NB4 (cell line): ENCODE results near the gene ATL1.
"Not testable (repeated sequence)": the region's sequence is repeated elsewhere in the genome, so short reads cannot be mapped to it uniquely, and the experiment has no call there.

ENCODE experiments used
- DNase-seq: peaks from one replicate; pipeline ENCODE4 v3.0.0; 2010; ENCODE audit warnings: low read depth
- H3K4me3 ChIP-seq: one replicate; pipeline ENCODE4 v1.5.1; 2011; ENCODE audit warnings: mild to moderate bottlenecking, low read depth, low read length, moderate library complexity
- CTCF ChIP-seq: IDR thresholded peaks from one replicate; pipeline ENCODE4 v1.5.1; 2012; ENCODE audit warnings: low read depth, low read length
- MYC ChIP-seq: IDR thresholded peaks from 2 replicates; pipeline ENCODE4 v1.6.1; 2011; ENCODE audit warnings: low read depth, low read length
- POLR2A ChIP-seq: IDR thresholded peaks from 2 replicates; pipeline ENCODE4 v1.6.1; 2011; ENCODE audit warnings: mild to moderate bottlenecking; ENCODE audit not compliant: insufficient read length; ENCODE audit errors: extremely low read depth
- TF ChIP-seq, protein P1 (sequence below): IDR thresholded peaks from 2 replicates; pipeline ENCODE4 v1.6.1; 2011; ENCODE audit warnings: low read depth, low read length

ATL1 gene

GRCh38 chr14:50533806-50534205 is 26.1 kb upstream of the ATL1 start:
- TF ChIP-seq POLR2A: no peak
- no peak for TF ChIP-seq MYC
- no peak for TF ChIP-seq CTCF
- TF ChIP-seq, protein P1, sequence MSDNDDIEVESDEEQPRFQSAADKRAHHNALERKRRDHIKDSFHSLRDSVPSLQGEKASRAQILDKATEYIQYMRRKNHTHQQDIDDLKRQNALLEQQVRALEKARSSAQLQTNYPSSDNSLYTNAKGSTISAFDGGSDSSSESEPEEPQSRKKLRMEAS: no peak

DNA sequence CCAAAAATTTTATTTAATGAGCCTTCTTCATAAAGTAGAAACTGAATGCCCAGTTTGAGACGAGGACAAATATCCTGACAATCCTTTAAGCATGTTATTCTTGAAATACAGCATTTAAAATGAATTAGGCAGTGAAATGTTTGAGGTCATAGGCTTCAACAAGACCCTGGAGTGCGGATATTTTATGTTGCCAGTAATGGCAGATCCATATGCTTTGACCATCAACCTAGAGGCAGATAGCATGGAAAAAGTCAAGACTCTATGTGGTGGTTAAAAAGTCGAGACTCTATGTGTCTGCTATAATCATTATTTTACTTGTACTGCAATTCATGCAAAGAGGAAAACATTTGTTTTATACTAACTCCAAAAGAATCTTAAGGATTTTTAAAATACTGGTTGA is 25.5 kb upstream of the ATL1 start:
- TF ChIP-seq CTCF (no peak), POLR2A (no peak), MYC (no peak)
- TF ChIP-seq, protein P1: no peak
- H3K4me3 ChIP-seq: no peak overlapping the region
- DNase-seq: no peak

More at GRCh38 chr14:50533806-50534205, 26.1 kb upstream of the ATL1 start:
- no peak overlapping the region for H3K4me3 ChIP-seq
- DNase-seq: peak; percentile 25

DNA sequence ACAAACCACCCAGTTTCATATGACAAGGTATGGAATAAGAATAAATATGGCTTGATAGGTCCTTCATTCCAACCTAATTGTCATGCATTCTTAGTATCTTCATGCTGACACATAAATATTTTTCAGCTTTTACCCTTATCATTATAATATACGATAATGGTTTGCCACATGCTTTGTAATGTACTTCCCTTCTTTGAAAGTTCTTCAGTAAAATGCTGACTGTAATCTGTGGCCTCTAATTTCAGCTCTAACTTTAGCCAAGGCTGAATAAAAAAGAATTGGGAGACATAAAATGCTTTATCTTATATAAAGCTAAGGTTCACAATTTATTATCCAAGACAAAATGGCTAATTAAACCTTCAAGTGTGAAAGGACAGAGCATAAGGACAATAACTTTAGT is 24.9 kb upstream of the ATL1 start:
- TF ChIP-seq, protein P1: no peak
- no peak for TF ChIP-seq CTCF
- TF ChIP-seq POLR2A: no peak
- TF ChIP-seq MYC: no peak
- H3K4me3 ChIP-seq: no peak overlapping the region
- no peak for DNase-seq

DNA sequence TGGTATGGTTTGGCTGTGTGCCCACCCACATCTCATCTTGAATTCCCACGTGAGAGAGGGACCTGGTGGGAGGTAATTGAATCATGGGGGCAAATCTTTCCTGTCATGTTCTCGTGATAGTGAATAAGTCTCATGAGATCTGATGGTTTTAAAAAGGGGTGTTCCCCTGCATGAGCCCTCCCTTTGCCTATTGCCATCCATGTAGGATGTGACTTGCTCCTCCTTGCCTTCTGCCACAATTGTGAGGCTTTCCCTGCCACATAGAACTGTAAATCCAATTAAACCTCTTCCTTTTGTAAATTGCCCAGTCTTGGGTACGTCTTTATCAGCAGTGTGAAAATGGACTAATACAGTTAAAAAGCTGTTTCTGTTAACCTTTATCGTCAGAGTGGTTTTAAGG is 21.9 kb upstream of the ATL1 start:
- not testable (repeated sequence) for DNase-seq, H3K4me3 ChIP-seq

DNA sequence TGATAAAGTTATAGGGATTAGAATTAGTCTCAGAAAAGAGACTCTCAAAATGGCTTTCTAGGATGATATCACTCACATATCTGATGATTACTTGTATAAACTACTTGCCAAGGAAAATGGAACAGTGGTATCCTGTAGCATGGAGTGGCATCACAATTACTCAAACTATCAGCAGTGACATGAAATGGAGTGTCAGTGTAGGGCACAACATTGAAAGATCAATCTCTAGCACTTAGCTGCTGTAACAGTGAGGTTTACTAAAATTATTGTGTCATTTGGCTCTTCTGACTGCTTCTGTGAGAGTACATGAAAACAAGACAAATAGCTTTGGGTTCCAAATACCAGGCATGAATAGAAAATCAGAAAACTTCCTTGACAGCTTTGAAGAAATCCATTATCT is 20.9 kb upstream of the ATL1 start:
- DNase-seq: no peak
- no peak overlapping the region for H3K4me3 ChIP-seq
- TF ChIP-seq CTCF (no peak), POLR2A (no peak), MYC (no peak)
- TF ChIP-seq, protein P1: no peak

GRCh38 chr14:50541159-50541567 is 18.8 kb upstream of the ATL1 start:
- TF ChIP-seq, protein P1: no peak
- TF ChIP-seq POLR2A: no peak
- TF ChIP-seq CTCF: no peak
- DNase-seq: no peak
- H3K4me3 ChIP-seq: no peak overlapping the region
